HFF-Myc (cell line): ENCODE results near the gene WDR74.

Source experiments
- DNase-seq: peaks from one replicate; pipeline ENCODE4 v3.0.0-alpha.2; 2011; ENCODE audit warnings: low read depth; ENCODE audit errors: extremely low read depth
- H3K4me3 ChIP-seq: replicated peaks from 2 replicates; pipeline ENCODE4 v1.5.1; 2011; ENCODE audit warnings: low read depth, mild to moderate bottlenecking, control low read depth, low read length
- TF ChIP-seq, protein P1 (sequence below): IDR thresholded peaks from 2 replicates; pipeline ENCODE4 v1.5.1; 2012; ENCODE audit warnings: mild to moderate bottlenecking, low read depth, low read length, control low read depth; ENCODE audit errors: missing control alignments

Gene WDR74

GRCh38 chr11:62858201-62858600 is 18.8 kb upstream of the WDR74 start:
- no peak for DNase-seq
- TF ChIP-seq, protein P1, sequence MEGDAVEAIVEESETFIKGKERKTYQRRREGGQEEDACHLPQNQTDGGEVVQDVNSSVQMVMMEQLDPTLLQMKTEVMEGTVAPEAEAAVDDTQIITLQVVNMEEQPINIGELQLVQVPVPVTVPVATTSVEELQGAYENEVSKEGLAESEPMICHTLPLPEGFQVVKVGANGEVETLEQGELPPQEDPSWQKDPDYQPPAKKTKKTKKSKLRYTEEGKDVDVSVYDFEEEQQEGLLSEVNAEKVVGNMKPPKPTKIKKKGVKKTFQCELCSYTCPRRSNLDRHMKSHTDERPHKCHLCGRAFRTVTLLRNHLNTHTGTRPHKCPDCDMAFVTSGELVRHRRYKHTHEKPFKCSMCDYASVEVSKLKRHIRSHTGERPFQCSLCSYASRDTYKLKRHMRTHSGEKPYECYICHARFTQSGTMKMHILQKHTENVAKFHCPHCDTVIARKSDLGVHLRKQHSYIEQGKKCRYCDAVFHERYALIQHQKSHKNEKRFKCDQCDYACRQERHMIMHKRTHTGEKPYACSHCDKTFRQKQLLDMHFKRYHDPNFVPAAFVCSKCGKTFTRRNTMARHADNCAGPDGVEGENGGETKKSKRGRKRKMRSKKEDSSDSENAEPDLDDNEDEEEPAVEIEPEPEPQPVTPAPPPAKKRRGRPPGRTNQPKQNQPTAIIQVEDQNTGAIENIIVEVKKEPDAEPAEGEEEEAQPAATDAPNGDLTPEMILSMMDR, result no peak
- H3K4me3 ChIP-seq, result peak overlapping the region; percentile 98

GRCh38 chr11:62857541-62857982 is 18.2 kb upstream of the WDR74 start:
- TF ChIP-seq, protein P1, result no peak
- peak overlapping the region; percentile 98 for H3K4me3 ChIP-seq
- no peak for DNase-seq

DNA sequence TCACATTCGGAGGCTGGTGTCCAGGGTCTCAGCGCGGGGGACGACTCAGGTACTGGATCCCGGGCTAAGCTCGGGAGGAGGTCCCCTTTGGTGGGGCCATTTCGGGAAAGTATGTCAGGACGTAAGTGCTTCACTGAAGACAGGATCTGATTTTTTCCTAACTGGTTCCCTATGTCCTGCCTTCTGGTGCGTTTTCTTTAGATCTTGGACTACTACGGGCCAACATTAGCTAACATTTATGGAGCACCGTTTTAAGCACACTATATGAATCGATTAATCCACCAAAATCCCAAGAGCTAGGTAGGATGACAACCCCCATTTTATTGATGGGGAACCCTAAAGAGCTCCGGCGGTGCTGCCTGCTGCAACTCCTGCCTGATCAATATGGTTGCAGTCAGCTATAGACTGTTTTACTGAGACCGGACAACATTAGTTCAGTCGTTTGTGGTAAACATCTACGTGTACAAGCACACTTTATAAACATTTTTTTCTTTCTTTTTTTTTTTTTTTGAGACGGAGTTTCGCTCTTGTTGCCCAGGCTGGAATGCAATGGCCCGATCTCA is 17.0 kb upstream of the WDR74 start:
- peak overlapping the region; percentile 98 for H3K4me3 ChIP-seq
- TF ChIP-seq, protein P1, result no peak
- no peak for DNase-seq

GRCh38 chr11:62855571-62856332 is 16.4 kb upstream of the WDR74 start:
- peak overlapping the region; percentile 98 for H3K4me3 ChIP-seq
- TF ChIP-seq, protein P1, result no peak
- DNase-seq, result peak; percentile 98

DNA sequence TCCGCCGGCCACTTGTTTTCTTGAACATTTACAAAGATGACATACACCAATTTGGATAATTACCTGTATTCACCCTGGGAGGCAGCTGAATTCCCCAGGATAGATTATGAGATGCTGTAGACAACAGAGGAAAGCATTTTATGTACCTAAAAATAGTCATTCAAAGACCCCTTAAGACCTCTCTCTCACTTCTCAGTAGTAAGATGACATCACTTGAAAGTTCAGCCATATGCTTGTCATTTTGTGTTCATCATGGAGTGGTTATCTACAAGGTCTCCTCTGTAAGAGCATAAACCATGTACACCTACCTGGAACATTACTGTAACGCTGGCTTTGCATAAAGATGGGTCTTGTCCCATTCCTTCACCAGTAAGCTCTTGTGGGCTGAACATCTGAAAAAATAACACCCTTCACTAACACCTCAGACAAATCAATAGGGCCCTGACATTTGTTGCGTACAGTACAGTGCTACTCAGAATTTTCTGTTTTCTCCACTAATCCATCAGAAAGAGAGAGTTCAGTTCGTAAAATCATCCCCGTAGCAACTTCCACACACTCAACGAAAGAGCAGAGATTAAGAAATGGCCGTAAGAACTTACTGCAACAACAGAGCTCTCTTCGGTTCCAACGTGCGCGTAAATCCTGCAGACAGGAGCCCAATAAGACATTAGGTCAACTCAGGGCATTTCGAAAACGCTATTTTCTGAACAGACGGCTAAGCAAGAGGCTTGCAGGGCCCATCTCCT is 15.6 kb upstream of the WDR74 start:
- no peak for DNase-seq
- peak overlapping the region; percentile 98 for H3K4me3 ChIP-seq
- TF ChIP-seq, protein P1, result no peak

DNA sequence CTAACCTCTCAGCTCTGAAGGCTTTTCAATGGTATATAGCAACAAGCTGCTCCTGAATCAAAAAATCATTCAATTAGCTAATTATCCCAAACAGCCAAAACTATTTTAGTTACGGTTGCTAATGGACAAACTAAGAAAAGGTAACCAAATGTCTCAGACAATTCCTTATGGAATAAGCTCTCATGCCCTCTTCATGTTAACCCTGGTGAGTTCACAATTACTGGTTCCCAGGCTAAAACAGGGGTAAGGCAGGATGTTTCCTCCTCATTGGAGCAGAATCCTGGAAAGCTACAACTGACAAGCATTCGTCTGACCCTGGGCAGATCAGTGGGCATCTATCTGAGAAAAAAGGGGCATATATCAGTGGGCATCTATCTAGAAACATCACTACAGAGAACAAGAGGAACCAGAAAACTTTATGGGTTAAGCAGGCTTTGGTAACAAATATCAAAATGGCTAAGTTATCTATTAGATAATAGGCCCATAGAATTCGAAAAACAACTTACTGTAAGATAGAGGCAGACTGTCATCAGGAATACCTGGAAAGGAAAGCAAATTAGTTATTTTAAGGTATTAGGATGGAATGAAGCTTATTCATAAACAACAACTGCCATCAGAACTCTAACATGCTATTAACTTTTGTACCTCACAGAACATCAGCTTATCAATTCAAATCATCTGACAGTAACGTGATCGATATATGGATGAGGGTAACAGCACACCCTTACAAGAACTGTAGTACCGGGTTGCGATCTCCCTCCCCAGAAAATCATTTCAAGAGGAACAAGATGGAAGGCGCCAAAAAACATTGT is 14.8 kb upstream of the WDR74 start:
- H3K4me3 ChIP-seq, result peak overlapping the region; percentile 98
- DNase-seq, result no peak
- TF ChIP-seq, protein P1, result no peak
